Smooth muscle cell (in vitro differentiated cells): ENCODE data around the gene GIMAP6. TPM values are rescaled to one million over a fixed set of nuclear protein-coding genes. Genes with fewer than 3 reads are reported as not detected.
"Not testable (repeated sequence)": the region's sequence is repeated elsewhere in the genome, so short reads cannot be mapped to it uniquely, and the experiment has no call there.

Source experiments
- DNase-seq: peaks from one replicate; lab custom pipeline; 2025; ENCODE audit not compliant: unreplicated experiment; lab: John Stamatoyannopoulos, UW
- H2AFZ ChIP-seq: fragments of 200-600 bp; sonication (generic); 2 replicates; pipeline ENCODE4 v1.6.0; 2016; ENCODE audit warnings: antibody characterized with exemption, low read depth, mild to moderate bottlenecking
- H3F3A ChIP-seq: fragments of 200-600 bp; sonication (generic); 2 replicates; pipeline ENCODE4 v1.6.0; 2017; ENCODE audit warnings: antibody characterized with exemption, low read depth
- H3K27ac ChIP-seq: fragments of 200-600 bp; sonication (generic); 2 replicates; pipeline ENCODE4 v1.5.1; 2016; ENCODE audit warnings: low read depth, mild to moderate bottlenecking
- H3K27me3 ChIP-seq: fragments of 200-600 bp; sonication (generic); 2 replicates; pipeline ENCODE4 v1.6.1; 2016; ENCODE audit warnings: low read depth, mild to moderate bottlenecking
- H3K36me3 ChIP-seq: fragments of 200-600 bp; sonication (generic); 2 replicates; pipeline ENCODE4 v1.5.1; 2016; ENCODE audit warnings: low read depth
- H3K4me1 ChIP-seq: fragments of 200-600 bp; sonication (generic); 2 replicates; pipeline ENCODE4 v1.5.1; 2016; ENCODE audit warnings: low read depth
- H3K4me2 ChIP-seq: fragments of 200-600 bp; sonication (generic); 2 replicates; pipeline ENCODE4 v1.6.0; 2016; ENCODE audit warnings: mild to moderate bottlenecking
- H3K4me3 ChIP-seq: fragments of 200-600 bp; sonication (generic); 2 replicates; pipeline ENCODE4 v1.5.1; 2016; ENCODE audit warnings: mild to moderate bottlenecking
- H3K79me2 ChIP-seq: fragments of 200-600 bp; sonication (generic); 2 replicates; pipeline ENCODE4 v1.6.0; 2016; ENCODE audit warnings: low read depth, mild to moderate bottlenecking
- H3K9ac ChIP-seq: fragments of 200-600 bp; sonication (generic); 2 replicates; pipeline ENCODE4 v1.6.0; 2016; ENCODE audit warnings: low read depth
- H3K9me3 ChIP-seq: fragments of 200-600 bp; sonication (generic); replicated peaks from 2 replicates; pipeline ENCODE4 v1.5.1; 2016; ENCODE audit warnings: low read depth
- H4K20me1 ChIP-seq: fragments of 200-600 bp; sonication (generic); 2 replicates; pipeline ENCODE4 v1.6.0; 2016; ENCODE audit warnings: low read depth
- CTCF ChIP-seq: fragments of 200-600 bp; sonication (generic); IDR thresholded peaks from 2 replicates; pipeline ENCODE4 v1.5.1; 2017; ENCODE audit warnings: borderline replicate concordance, mild to moderate bottlenecking, antibody characterized with exemption; ENCODE audit not compliant: insufficient read depth, poor library complexity, severe bottlenecking
- WGBS: methylation state at CpG from one replicate; pipeline ENCODE4 v1.1.7; 2016; ENCODE audit warnings: low lambda C conversion rate; 5-methylcytosine and 5-hydroxymethylcytosine counted together
- polyA plus RNA-seq: library from polyadenylated mRNA; unstranded; fragments of >200 nt; fragmentation: Nextera tagmentation; extraction: Ambion mirVana; gene quantifications from 2 replicates; pipeline ENCODE4 v1.2.1, GENCODE V29; 2016
- total RNA-seq: library from RNA; depleted of rRNA; stranded (reverse); fragments of >200 nt; gene quantifications from 2 replicates; pipeline ENCODE4 v1.2.3, GENCODE V29; 2014

The GIMAP6 gene
- total and polyA plus RNA-seq, 2 experiments from 2014 or later = not detected

GRCh38 chr7:150586068-150586784 lies 46.0 kb downstream of the GIMAP6 start:
- Histone ChIP-seq H3K4me1 (no peaks in the 10 kb centered on the region), H3K4me3 (no peak overlapping the region), H3K36me3 (no peaks in the 10 kb centered on the region), H3K27ac (no peak overlapping the region), H3K9me3 (no peaks in the 10 kb centered on the region), H3F3A (no peaks in the 10 kb centered on the region), H4K20me1 (no peaks in the 10 kb centered on the region), H3K79me2 (no peaks in the 10 kb centered on the region), H2AFZ (no peak overlapping the region), H3K27me3 (no peaks in the 10 kb centered on the region), H3K4me2 (no peak overlapping the region), H3K9ac (no peak overlapping the region)
- no peak for DNase-seq
- TF ChIP-seq CTCF = no peak
- WGBS = 78% methylated on average over 4 of the region's 4 CpGs

GRCh38 chr7:150585199-150585598 lies 47.0 kb downstream of the GIMAP6 start:
- no peaks in the 10 kb centered on the region for H3F3A ChIP-seq
- no peak for TF ChIP-seq CTCF
- no peaks in the 10 kb centered on the region for H3K36me3 ChIP-seq
- no peaks in the 10 kb centered on the region for H3K79me2 ChIP-seq
- no peak overlapping the region for H3K27ac ChIP-seq
- DNase-seq = no peak
- H3K4me1 ChIP-seq = no peaks in the 10 kb centered on the region
- no peaks in the 10 kb centered on the region for H3K27me3 ChIP-seq
- H3K9ac ChIP-seq = no peak overlapping the region
- H3K4me3 ChIP-seq = no peak overlapping the region
- WGBS = 82% methylated on average over 7 of the region's 7 CpGs
- no peaks in the 10 kb centered on the region for H4K20me1 ChIP-seq
- no peaks in the 10 kb centered on the region for H3K9me3 ChIP-seq
- no peak overlapping the region for H3K4me2 ChIP-seq
- no peak overlapping the region for H2AFZ ChIP-seq

GRCh38 chr7:150580638-150581394 lies 51.4 kb downstream of the GIMAP6 start:
- Histone ChIP-seq H3K4me1 (no peaks in the 10 kb centered on the region), H3K4me2 (no peak overlapping the region), H3K79me2 (no peaks in the 10 kb centered on the region), H4K20me1 (no peaks in the 10 kb centered on the region), H3K27me3 (no peaks in the 10 kb centered on the region), H3K4me3 (no peak overlapping the region), H3K9me3 (no peaks in the 10 kb centered on the region), H3F3A (no peaks in the 10 kb centered on the region), H3K36me3 (no peaks in the 10 kb centered on the region), H2AFZ (no peak overlapping the region), H3K9ac (no peak overlapping the region), H3K27ac (no peak overlapping the region)
- DNase-seq = no peak
- 77% methylated on average over 3 of the region's 3 CpGs for WGBS
- TF ChIP-seq CTCF = no peak

GRCh38 chr7:150579979-150580637 lies 52.1 kb downstream of the GIMAP6 start:
- not testable (repeated sequence) for H3K9me3 ChIP-seq, DNase-seq, H3K4me3 ChIP-seq, H3K9ac ChIP-seq, H3K36me3 ChIP-seq, H3K4me1 ChIP-seq, H2AFZ ChIP-seq, H3K27ac ChIP-seq, H3K4me2 ChIP-seq, H3F3A ChIP-seq, H3K79me2 ChIP-seq, H4K20me1 ChIP-seq, H3K27me3 ChIP-seq
- 82% methylated on average over 7 of the region's 7 CpGs for WGBS

Other genes with a start within 250 kb of the GIMAP6 start
- not detected in 2 replicates for gene GIMAP8, start 181.8 kb downstream of the GIMAP6 start, total RNA-seq
- gene GIMAP8, start 181.8 kb downstream of the GIMAP6 start, polyA plus RNA-seq = not detected in 2 replicates
- gene GIMAP7, start 117.5 kb downstream of the GIMAP6 start, total RNA-seq = not detected in 2 replicates
- not detected in 2 replicates for gene GIMAP7, start 117.5 kb downstream of the GIMAP6 start, polyA plus RNA-seq
- gene GIMAP4, start 65.0 kb downstream of the GIMAP6 start, total RNA-seq = not detected in 2 replicates
- gene GIMAP4, start 65.0 kb downstream of the GIMAP6 start, polyA plus RNA-seq = not detected in 2 replicates
- not detected in 2 replicates for gene GIMAP2, start 53.3 kb upstream of the GIMAP6 start, total RNA-seq
- gene GIMAP2, start 53.3 kb upstream of the GIMAP6 start, polyA plus RNA-seq = 0.14 TPM in 1 of 2 replicates, not detected in the other
- not detected in 2 replicates for gene GIMAP1, start 84.2 kb upstream of the GIMAP6 start, total RNA-seq
- not detected in 2 replicates for gene GIMAP1, start 84.2 kb upstream of the GIMAP6 start, polyA plus RNA-seq
- gene GIMAP5, start 105.0 kb upstream of the GIMAP6 start, total RNA-seq = not detected in 2 replicates
- not detected in 2 replicates for gene GIMAP5, start 105.0 kb upstream of the GIMAP6 start, polyA plus RNA-seq
- gene TMEM176B, start 168.0 kb upstream of the GIMAP6 start, total RNA-seq = 52.8 and 78.8 TPM in 2 replicates
- 90.5 and 108 TPM in 2 replicates for gene TMEM176B, start 168.0 kb upstream of the GIMAP6 start, polyA plus RNA-seq
- 46.6 and 52.8 TPM in 2 replicates for gene TMEM176A, start 168.4 kb upstream of the GIMAP6 start, total RNA-seq
- gene TMEM176A, start 168.4 kb upstream of the GIMAP6 start, polyA plus RNA-seq = 95.8 and 105 TPM in 2 replicates
- gene AOC1, start 220.1 kb upstream of the GIMAP6 start, total RNA-seq = not detected in 2 replicates
- 0.45 TPM in 1 of 2 replicates, not detected in the other for gene AOC1, start 220.1 kb upstream of the GIMAP6 start, polyA plus RNA-seq